ENCODE measurements around the gene LAYN.

The LAYN gene, protein sequence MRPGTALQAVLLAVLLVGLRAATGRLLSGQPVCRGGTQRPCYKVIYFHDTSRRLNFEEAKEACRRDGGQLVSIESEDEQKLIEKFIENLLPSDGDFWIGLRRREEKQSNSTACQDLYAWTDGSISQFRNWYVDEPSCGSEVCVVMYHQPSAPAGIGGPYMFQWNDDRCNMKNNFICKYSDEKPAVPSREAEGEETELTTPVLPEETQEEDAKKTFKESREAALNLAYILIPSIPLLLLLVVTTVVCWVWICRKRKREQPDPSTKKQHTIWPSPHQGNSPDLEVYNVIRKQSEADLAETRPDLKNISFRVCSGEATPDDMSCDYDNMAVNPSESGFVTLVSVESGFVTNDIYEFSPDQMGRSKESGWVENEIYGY
- total RNA-seq, result 0.40 to 11.4 (median 2.8) reads per million in 18 experiments

GRCh38 chr11:111540114-111540936, at the start of gene LAYN:
LAYN (plus strand) TSS chr11:111540720; CDS start chr11:111540844, 124 bp downstream.
- DNase-seq, result no peak

DNA sequence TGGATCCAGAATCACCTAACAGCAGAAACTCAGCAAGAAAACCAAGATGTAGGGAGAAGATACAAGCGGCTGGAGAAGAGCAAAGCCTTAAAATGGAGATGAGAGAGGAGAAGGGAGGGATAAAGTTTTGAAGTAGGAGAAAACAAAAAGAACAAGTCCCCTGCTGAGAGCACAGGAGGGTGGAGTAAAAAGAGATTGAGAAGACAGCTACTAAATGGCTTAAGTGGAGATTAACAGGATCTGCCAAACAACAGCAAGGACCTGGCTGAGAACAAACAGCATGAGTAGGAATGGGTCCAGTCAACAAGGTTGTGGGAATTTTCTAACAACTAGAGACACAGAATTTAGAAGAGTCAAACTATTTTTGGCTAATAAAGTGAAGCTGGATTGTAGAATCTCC, 46.5 kb upstream of the LAYN start:
- DNase-seq, result no peak

DNA sequence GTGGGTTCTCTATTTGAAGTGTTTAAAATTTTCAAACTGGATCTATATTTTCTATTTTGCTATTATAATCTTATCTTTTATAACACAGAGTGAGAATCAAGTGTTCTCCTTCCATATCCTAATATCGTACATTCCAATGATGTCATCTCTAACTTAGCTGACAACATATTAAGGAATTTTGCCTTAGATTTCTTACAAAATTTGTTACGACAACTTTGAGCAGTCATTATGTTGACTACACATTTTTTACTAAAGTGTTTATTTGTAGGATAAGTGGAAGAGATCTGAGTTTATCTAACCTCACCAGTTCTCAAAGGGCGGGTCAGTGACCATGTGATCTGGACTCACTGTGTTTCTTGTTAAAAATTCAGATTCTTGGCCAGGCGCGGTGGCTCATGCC, 41.0 kb upstream of the LAYN start:
- DNase-seq, result no peak

- no peak for DNase-seq
Measured at GRCh38 chr11:111500481-111500880, 40.0 kb upstream of the LAYN start.

- no peak for DNase-seq
Measured at GRCh38 chr11:111502611-111503010, 37.9 kb upstream of the LAYN start.

DNA sequence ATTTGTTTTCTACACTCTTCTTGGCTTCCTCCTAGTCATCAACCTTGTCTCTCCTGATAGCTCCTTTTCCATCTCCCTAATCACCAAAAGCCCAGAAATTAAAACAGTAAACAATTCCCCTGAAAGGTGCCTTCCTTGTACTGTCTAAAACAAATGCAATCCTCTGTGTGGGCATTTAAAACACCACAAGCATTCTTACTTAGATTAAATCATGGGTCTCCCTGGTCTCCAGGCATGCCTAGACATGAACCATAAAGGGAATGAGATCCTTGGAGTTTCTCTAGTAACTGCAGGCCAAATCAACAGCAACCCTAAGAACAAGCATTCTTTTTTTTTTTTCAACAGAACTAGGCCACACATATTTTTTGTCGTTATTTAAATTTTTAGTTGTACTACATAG, 30.2 kb upstream of the LAYN start:
- DNase-seq, result no peak

DNA sequence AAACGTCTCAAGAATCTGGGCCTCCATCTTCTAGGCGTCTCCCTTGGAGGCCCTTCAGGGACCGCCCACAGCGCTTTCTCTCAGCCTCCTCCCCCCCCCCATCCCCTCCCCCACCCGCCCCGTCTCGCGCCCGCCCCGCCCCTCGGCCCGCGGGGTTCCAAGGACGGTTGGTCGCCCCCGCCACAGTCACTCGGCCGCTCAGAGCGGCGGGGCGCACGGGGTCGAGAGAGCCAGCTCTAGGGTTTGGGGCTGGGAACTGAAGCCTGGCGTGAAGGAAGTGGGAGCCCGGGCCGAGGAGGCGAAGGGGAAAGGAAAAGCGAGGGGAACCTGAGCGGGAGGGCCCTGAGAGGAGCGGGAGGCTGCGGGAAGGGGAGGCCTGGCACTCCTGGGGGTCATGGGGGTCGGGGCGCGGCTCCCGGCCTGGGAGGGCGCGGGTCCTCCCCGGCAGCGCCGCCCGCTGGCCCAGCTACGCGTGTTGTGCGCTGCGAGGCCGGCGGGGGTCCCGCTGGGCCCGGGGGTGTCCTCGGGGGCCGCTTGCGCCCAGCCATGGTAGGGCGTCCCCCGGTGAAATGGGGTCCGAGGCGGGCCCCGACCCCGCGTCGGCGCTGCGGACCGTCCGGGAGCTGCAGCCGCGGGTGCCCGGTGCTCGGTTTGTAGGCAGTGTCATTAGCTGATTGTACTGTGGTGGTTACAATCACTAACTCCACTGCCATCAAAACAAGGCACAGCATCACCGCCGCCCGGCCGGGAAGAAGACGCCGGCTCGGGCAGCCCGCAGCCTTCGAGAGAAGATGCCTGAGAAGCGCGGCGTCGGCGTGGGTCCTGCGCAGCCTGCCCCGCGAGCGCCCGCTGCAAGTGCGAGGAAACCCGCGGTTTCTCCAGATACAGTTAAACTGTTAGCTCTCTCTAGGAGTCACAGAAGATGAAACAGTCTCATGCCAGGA, 28.0 kb upstream of the LAYN start, which contains the start of gene BTG4:
Gene BTG4, minus strand, starts transcription at position 91 of the 944 bp plus-strand sequence. CDS start 13,610 bp downstream, outside the sequence.
- no peak for DNase-seq

DNA sequence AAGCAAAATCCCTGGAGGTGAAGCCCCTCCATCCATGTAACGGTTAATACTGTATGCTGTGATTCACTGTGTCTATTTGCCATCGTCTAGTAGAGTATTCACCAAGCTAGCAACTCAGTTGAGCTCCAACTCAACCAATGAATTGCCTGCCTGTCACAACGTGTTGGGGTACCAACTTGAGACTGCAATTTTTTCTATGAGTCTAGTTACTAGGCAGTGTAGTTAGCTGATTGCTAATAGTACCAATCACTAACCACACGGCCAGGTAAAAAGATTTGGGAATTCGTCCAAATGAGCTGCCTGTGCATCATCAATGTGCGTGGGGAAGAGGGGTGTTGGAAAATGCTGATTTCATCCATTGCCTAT, 27.3 kb upstream of the LAYN start:
- DNase-seq, result no peak

GRCh38 chr11:111514216-111515031, 26.1 kb upstream of the LAYN start, which contains the start of gene HOATZ:
HOATZ (plus strand) TSS chr11:111514778; CDS start chr11:111514785, 7 bp downstream.
- DNase-seq, result no peak

DNA sequence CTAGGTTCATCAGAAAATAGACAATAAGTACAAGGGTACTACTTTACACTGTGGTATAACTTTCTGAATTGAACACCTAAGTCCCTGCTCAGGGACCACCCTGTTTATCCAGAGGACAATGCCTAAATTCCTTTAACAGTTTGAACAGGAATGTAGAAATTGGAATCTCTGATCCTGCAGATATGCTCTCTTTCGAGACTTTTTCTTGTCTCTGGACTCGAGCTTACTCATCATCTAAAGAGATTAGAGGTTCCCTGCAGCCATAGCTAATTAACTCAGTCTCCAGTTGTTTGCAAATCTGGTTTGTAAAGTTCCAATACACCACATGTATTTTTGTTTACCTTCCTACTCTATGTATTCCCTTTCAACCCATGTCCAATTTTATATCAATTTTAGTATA, 24.9 kb upstream of the LAYN start:
- no peak for DNase-seq

DNA sequence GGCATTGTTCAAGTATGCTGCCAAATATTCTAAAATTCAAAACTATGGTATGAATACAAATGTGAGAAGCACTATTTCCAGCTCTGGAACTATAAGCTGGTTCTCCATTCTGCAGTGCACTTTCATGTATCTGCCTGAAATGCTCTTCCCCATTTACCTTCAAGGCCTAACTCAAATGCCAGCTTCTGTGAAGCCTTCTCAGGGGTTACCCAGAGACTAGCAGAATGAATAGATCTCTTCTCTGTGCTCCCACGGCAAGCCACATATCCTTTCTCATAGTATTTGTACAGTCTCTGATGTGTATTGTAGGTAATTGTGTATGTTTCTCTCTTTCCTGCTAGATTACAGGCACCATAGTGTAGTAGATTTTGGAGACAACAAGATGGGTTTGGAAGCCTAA, 21.9 kb upstream of the LAYN start:
- no peak for DNase-seq

DNA sequence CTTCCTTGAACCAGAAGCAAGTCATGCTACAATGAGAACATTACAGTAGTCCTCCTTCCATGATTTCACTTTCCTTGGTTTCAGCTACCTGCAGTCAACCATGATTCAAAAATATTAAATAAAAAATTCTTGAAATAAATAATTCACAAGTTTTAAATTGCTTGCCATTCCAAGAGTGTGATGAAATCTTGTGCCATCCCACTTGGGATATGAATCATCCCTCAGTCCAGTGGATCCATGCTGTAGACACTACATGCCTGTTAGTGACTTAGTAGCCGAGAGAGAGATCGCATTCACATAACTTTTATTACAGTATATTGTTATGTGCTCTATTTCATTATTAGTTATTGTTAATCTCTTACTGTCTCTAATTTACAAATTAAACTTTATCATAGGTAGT, 20.0 kb upstream of the LAYN start:
- no peak for DNase-seq

DNA sequence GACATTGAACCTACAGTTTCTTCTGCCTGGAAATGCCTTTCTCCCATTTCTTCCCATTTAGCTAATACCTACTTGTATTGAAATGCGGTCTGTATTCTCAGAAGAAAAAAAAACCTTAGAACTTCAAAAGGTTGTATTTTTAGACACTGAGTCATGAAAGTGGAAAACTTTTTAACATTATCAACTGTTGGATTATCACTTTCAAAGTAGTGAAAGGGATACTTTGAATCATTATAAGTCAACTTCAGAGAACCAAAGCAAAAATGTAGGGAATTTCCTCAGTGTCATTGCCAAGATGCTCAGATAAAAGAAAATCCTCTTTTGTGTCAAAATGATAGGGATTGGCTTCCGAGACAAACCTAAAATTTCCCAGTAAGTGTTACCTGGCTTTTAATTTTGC, 19.4 kb upstream of the LAYN start:
- no peak for DNase-seq

DNA sequence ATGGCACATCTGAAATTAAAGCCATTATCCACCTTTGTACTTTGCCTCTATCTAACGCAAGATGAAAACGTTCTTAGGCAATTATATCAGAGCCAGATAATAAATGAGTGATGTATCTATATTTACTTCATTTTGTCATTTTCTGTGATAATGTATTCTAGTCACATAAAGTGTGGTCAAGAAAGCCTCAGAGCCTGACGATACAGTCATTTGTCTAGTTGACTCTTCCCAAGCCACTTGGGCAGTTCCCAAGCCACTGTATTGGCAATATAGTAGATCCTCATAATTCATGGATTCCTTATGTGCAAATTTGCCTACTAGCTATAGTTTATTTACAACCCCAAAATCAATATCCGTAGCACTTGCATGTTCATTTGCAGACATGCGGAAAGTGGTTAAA, 18.1 kb upstream of the LAYN start:
- no peak for DNase-seq

DNA sequence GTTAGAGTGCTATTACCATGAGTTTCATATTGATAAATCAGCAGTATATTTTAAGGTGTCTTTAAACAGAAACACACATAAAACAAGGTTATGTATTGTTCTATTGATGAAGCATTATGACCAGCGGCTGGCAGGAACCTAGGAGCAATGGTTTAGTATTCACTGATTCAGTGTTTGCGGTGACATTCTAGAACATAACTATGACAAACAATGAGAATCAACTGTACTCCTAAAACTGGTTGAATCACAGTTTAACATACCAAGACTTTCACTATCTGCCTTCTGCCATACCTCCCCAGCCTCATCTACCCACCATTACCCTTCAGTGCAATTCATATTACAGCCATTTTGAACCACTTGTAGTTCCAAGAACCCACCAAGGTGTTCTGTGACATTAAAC, 17.2 kb upstream of the LAYN start:
- DNase-seq, result no peak

DNA sequence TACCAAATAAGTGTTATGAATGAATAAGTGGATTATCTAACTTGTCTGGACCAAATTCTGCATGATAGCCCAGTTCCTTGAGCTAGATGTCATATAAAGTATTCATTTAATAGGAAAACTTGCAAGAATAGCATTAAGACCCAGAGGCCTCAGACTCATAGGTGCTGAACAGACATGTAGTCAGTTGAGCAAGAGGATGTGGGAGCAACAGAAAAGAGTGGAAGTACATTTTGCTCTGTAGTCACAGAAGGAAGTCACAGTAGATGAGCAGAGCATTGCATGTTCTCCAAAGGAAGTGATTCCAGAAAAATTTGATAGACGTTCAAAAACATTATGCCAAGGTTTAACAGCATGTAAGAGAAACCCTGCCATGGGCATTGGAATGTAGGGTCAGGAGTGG, 16.5 kb upstream of the LAYN start:
- peak; percentile 40 to 68 for DNase-seq

DNA sequence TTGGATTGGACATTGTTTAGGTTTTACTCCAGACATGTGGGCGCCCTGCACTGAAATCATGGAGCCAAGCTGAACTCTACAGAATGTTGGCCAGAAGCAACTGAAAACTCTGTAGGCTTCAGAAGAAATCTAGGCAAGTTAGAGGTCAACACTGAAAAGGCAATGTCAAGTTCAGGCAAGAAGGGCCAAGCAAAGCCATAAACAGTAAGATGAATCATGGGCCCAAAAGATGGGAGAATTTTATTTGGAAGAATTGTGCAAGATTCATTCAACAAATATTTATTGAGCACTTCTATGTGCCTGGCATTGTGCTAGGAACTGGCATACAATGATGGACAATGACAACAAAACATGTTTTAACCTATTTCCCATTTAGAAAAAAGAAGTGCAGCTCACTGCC, 15.1 kb upstream of the LAYN start:
- DNase-seq, result no peak

GRCh38 chr11:111526501-111526900, 14.0 kb upstream of the LAYN start:
- peak in 1 of 2 donors; percentile 44 for DNase-seq

GRCh38 chr11:111527279-111527678, 13.2 kb upstream of the LAYN start:
- no peak for DNase-seq

DNA sequence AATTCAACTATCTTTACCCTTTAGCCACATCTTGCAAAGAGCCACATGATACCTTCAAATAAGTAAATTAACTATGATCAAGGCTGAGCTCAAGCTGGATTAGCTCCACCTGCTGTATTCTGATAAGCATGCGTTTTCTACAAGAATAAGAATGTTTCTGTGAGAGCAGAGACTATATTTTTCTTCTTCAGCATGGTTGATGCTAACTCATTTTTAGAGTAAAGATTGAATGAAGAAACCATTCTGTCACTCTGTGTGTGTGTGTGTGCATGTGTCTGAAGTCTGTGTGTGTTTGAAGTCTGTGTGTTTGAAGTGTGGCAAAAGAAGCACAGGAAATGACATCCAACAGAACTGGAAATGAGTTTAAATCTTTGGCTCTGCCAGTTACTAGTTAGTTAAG, 12.0 kb upstream of the LAYN start:
- no peak for DNase-seq

GRCh38 chr11:111530091-111530490, 10.4 kb upstream of the LAYN start:
- peak; percentile 51 to 62 for DNase-seq

DNA sequence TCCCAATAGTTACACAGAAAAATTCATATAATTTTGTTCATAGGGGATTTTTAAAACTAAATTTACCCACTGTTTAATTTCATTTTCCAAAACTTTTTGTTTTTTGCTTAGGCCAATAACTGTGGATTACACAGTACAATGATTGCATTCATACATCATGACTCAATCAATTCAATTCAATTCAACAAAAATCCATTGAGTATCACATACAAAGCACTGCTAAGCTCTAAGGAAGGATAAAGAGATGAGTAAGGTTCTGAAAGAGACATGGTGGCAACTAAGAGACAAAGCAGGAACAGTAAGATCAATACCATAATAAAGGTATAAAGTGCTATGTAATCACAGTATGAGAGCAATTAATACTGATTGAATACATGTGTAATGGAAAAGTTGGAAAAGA, 9.4 kb upstream of the LAYN start:
- no peak for DNase-seq
